Measurements from ENCODE around the gene C1GALT1. TPM values are rescaled to one million over a fixed set of nuclear protein-coding genes. Genes with fewer than 3 reads are reported as not detected.

Gene C1GALT1
- total RNA-seq, 1 experiment from 2014 or later: 54.2 TPM

DNA sequence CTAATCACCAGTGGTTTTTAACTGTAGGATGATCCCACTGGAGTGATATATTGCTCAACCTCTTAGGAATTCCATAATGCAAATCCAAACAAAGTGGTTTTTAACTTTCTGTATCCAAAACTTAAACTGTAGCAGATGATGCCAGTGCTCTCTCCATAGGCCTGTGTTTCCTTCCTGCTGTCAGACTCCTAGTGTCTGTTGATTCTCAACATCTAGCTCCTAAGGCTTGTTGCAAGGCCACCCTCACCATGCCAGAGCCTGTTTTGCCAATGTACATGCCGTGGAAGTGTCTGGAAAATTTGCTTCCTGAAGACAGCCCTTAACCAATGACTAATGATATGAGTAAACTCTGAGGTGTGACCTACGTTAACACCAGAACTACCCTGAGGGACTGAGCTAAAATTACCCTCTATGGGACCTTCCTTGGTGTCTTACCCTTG lies 39.3 kb downstream of the C1GALT1 start:
- peak overlapping the region; percentile 23; the same call in 1 of the 2 replicates for H3K4me2 ChIP-seq
- intact Hi-C loops (cut with micrococcal nuclease; ENCODE audit: unreplicated experiment): no loop called here
- H2AFZ ChIP-seq: no peak overlapping the region

DNA sequence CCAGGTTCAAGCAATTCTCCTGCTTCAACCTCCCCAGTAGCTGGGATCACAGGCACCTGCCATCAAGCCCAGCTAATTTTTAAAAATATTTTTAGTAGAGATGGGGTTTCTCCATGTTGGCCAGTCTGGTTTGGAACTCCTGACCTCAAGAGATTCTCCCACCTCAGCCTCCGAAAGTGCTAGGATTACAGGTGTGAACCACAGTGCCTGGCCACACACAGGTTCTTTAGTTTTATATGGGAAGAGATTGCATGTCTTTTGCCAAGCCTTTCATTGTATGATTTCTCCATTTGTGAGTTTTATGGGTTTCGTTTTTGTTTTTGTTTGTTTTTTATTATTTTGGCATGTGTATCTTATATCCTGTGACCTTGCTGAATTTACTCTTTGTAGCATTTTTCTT lies 40.9 kb downstream of the C1GALT1 start:
- H4K20me1 ChIP-seq (ENCODE audit: insufficient read depth): no peaks in the 10 kb centered on the region; the same call in 1 of the 2 replicates
- ChIA-PET POLR2A (ENCODE audit: unreplicated experiment) (no interaction called here), CTCF (no interaction called here)
- intact Hi-C loops (cut with micrococcal nuclease; ENCODE audit: unreplicated experiment): no loop called here
- H3K36me3 ChIP-seq (ENCODE audit: low read depth): peaks cover 16% of the 10 kb centered on the region; the same call in 1 of the 2 replicates
- no peak overlapping the region for H3K4me3 ChIP-seq
- H3K4me2 ChIP-seq: no peak overlapping the region
- 0 out of 2 replicates have a peak, but pooled peaks cover 7% of the 10 kb centered on the region for H3K9me3 ChIP-seq (ENCODE audit: insufficient read depth, low read depth)
- H3K27ac ChIP-seq: no peak overlapping the region
- H3K4me1 ChIP-seq (replicated peaks; ENCODE audit: insufficient read depth): peaks cover 19% of the 10 kb centered on the region
- no TSS peak for BruUV-seq (replicated peaks)
- peaks cover 19% of the 10 kb centered on the region for H3K79me2 ChIP-seq (ENCODE audit: low read depth)
- peaks cover 17% of the 10 kb centered on the region; the same call in 1 of the 2 replicates for H3F3A ChIP-seq (ENCODE audit: insufficient read depth, low read depth)
- no peaks in the 10 kb centered on the region for H3K27me3 ChIP-seq (ENCODE audit: insufficient read depth, low read depth)
- H3K9me2 ChIP-seq (ENCODE audit: insufficient read depth): no peaks in the 10 kb centered on the region
- no peak overlapping the region for H2AFZ ChIP-seq
- DNase-seq: no peak
- no peak for TF ChIP-seq EZH2 (IDR thresholded peaks at IDR 0.05; ENCODE audit: low read depth)
- TF ChIP-seq, protein P1, sequence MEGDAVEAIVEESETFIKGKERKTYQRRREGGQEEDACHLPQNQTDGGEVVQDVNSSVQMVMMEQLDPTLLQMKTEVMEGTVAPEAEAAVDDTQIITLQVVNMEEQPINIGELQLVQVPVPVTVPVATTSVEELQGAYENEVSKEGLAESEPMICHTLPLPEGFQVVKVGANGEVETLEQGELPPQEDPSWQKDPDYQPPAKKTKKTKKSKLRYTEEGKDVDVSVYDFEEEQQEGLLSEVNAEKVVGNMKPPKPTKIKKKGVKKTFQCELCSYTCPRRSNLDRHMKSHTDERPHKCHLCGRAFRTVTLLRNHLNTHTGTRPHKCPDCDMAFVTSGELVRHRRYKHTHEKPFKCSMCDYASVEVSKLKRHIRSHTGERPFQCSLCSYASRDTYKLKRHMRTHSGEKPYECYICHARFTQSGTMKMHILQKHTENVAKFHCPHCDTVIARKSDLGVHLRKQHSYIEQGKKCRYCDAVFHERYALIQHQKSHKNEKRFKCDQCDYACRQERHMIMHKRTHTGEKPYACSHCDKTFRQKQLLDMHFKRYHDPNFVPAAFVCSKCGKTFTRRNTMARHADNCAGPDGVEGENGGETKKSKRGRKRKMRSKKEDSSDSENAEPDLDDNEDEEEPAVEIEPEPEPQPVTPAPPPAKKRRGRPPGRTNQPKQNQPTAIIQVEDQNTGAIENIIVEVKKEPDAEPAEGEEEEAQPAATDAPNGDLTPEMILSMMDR (conservative IDR thresholded peaks at IDR 0.05): no peak

More for the DNA sequence above, 39.3 kb downstream of the C1GALT1 start:
- Histone ChIP-seq H3K27me3 (ENCODE audit: insufficient read depth, low read depth) (no peaks in the 10 kb centered on the region), H3K27ac (peak overlapping the region; percentile 54), H3K4me1 (replicated peaks; ENCODE audit: insufficient read depth) (peaks cover 19% of the 10 kb centered on the region), H3K36me3 (ENCODE audit: low read depth) (peaks cover 22% of the 10 kb centered on the region; the same call in 1 of the 2 replicates), H3K9me3 (ENCODE audit: insufficient read depth, low read depth) (0 out of 2 replicates have a peak, but pooled peaks cover 7% of the 10 kb centered on the region), H3K79me2 (ENCODE audit: low read depth) (peaks cover 19% of the 10 kb centered on the region), H4K20me1 (ENCODE audit: insufficient read depth) (no peaks in the 10 kb centered on the region; the same call in 1 of the 2 replicates), H3K9me2 (ENCODE audit: insufficient read depth) (no peaks in the 10 kb centered on the region), H3K4me3 (no peak overlapping the region), H3F3A (ENCODE audit: insufficient read depth, low read depth) (peaks cover 17% of the 10 kb centered on the region; the same call in 1 of the 2 replicates)
- ChIA-PET CTCF (no interaction called here), POLR2A (ENCODE audit: unreplicated experiment) (no interaction called here)
- TF ChIP-seq EZH2 (IDR thresholded peaks at IDR 0.05; ENCODE audit: low read depth): no peak
- TF ChIP-seq, protein P1 (conservative IDR thresholded peaks at IDR 0.05): no peak
- DNase-seq: peak; percentile 15 to 71
- BruUV-seq (replicated peaks): no TSS peak

DNA sequence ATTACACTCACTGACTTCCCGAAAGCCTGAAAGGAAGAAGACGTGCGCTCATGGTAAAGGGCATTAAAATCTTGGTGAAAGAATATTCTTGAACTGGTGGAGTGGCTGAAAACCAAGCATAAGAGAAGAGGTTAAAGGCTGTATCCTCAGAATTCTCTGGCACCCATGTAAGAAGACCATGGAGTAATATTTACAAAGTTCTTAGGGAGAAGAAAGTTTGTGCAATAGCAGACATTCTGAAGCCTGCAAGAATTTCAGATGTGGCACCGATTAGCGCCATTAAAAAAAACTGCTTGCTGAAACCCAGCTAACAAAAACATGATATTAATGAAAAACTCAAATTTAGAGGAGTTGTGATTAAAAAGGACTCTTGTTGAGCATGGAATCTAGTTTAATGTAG lies 44.1 kb downstream of the C1GALT1 start:
- H3K27ac ChIP-seq: no peak overlapping the region
- ChIA-PET POLR2A (ENCODE audit: unreplicated experiment) (no interaction called here), CTCF (no interaction called here)
- peaks cover 8% of the 10 kb centered on the region; the same call in 1 of the 2 replicates for H3F3A ChIP-seq (ENCODE audit: insufficient read depth, low read depth)
- no peak overlapping the region for H3K4me2 ChIP-seq
- peaks cover 12% of the 10 kb centered on the region for H3K4me1 ChIP-seq (replicated peaks; ENCODE audit: insufficient read depth)
- H3K79me2 ChIP-seq (ENCODE audit: low read depth): peaks cover 19% of the 10 kb centered on the region
- no peak overlapping the region for H3K4me3 ChIP-seq
- peaks cover 11% of the 10 kb centered on the region for H3K36me3 ChIP-seq (ENCODE audit: low read depth)
- no peaks in the 10 kb centered on the region for H3K27me3 ChIP-seq (ENCODE audit: insufficient read depth, low read depth)
- H2AFZ ChIP-seq: no peak overlapping the region
- no peaks in the 10 kb centered on the region for H3K9me2 ChIP-seq (ENCODE audit: insufficient read depth)
- H3K9me3 ChIP-seq (ENCODE audit: insufficient read depth, low read depth): peaks cover 20% of the 10 kb centered on the region; the same call in 1 of the 2 replicates
- H4K20me1 ChIP-seq (ENCODE audit: insufficient read depth): no peaks in the 10 kb centered on the region; the same call in 1 of the 2 replicates
- TF ChIP-seq EZH2 (IDR thresholded peaks at IDR 0.05; ENCODE audit: low read depth): no peak
- TF ChIP-seq, protein P1 (conservative IDR thresholded peaks at IDR 0.05): no peak
- BruUV-seq (replicated peaks): no TSS peak
- intact Hi-C loops (cut with micrococcal nuclease; ENCODE audit: unreplicated experiment): no loop called here
- DNase-seq: no peak
